ENCODE data around the gene RNF207.
A peak's percentile ranks its signal among the peaks of the same experiment; 100 is the strongest.

The RNF207 gene

DNA sequence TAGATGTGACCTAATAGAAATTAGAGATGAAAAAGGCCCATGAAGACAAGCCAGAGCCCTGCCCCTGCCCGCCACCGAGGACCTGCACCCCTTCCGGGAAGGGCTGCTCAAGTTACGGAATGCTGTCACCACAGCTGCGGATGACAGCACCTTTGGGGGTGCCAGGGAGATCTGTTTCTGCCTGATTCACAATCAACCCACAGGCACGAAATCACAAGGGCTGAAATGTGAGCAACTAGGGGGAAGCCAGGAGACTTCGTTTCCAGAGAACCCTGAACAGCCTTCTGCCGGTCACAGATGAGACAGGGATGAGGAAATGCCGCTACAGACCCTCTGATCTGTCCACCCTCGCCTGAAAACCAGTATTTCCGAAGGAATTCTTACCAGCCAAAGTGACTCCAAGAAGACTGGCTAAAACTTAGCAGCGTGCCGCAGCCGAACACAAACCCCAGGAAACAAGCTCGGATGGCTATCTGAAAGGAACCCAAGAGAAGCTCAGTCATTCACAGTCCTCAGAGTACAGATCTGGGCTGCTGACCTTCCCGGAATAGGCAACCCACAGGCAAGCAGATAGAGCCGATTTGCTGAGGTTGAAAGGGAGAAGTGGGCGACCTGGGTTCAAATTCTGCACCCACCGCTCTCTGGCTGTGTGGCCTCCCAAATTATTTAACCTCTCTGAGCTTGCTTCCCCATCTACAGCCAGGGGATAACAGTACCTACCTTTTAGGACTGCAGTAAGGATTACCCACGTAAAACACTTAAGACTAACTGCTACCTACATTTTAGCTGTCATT, 28.8 kb downstream of the RNF207 start:
- TF ChIP-seq, protein P1, sequence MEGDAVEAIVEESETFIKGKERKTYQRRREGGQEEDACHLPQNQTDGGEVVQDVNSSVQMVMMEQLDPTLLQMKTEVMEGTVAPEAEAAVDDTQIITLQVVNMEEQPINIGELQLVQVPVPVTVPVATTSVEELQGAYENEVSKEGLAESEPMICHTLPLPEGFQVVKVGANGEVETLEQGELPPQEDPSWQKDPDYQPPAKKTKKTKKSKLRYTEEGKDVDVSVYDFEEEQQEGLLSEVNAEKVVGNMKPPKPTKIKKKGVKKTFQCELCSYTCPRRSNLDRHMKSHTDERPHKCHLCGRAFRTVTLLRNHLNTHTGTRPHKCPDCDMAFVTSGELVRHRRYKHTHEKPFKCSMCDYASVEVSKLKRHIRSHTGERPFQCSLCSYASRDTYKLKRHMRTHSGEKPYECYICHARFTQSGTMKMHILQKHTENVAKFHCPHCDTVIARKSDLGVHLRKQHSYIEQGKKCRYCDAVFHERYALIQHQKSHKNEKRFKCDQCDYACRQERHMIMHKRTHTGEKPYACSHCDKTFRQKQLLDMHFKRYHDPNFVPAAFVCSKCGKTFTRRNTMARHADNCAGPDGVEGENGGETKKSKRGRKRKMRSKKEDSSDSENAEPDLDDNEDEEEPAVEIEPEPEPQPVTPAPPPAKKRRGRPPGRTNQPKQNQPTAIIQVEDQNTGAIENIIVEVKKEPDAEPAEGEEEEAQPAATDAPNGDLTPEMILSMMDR (IDR thresholded peaks at IDR 0.05; ENCODE audit: low read depth, low read length, missing control alignments): no peak
- H3K4me3 ChIP-seq (replicated peaks; ENCODE audit: low read depth, low read length): peak overlapping the region; percentile 92
- no peak for DNase-seq (ENCODE audit: extremely low read depth, low read depth)

DNA sequence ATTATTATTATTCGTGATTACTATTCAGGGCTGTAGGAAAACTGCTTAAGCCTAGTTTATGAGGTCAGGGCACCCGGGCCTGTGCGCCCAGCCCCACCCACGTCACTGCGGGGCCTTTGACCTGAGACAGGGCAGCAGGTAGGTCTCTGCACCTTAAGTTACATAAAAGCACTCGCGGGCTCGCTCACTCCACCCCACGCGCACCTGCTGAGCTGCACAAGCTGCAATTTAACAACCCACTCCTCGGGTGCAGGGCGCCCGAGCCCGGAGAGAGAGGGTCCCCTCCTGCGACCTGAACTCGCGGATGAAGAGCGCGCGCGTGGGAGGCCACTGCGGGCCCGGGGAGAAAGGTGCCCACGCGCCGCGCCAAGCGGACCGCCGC, 29.4 kb downstream of the RNF207 start:
- TF ChIP-seq, protein P1 (IDR thresholded peaks at IDR 0.05; ENCODE audit: low read depth, low read length, missing control alignments): no peak
- H3K4me3 ChIP-seq (replicated peaks; ENCODE audit: low read depth, low read length): peak overlapping the region; percentile 92
- DNase-seq (ENCODE audit: extremely low read depth, low read depth): no peak

DNA sequence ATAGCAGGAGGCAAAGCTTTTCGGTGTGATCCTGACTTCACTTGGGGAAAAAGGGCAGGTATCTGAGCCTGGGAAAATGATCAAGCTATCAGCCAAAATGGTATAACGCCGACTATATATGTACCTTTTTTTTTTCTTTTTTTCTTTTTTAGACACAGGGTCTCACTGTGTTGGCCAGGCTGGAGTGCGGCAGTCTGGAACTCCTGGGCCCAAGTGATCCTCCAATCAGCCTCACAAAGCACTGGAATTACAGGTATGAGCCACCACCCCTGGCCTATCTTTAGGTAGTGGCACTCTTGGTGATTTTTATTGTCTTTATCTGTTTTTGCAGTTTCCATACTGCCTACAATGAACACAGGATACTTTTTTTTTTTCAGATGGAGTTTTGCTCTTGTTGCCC, 31.2 kb downstream of the RNF207 start:
- DNase-seq (ENCODE audit: extremely low read depth, low read depth): no peak
- H3K4me3 ChIP-seq (replicated peaks; ENCODE audit: low read depth, low read length): no peak overlapping the region
- TF ChIP-seq, protein P1 (IDR thresholded peaks at IDR 0.05; ENCODE audit: low read depth, low read length, missing control alignments): no peak

DNA sequence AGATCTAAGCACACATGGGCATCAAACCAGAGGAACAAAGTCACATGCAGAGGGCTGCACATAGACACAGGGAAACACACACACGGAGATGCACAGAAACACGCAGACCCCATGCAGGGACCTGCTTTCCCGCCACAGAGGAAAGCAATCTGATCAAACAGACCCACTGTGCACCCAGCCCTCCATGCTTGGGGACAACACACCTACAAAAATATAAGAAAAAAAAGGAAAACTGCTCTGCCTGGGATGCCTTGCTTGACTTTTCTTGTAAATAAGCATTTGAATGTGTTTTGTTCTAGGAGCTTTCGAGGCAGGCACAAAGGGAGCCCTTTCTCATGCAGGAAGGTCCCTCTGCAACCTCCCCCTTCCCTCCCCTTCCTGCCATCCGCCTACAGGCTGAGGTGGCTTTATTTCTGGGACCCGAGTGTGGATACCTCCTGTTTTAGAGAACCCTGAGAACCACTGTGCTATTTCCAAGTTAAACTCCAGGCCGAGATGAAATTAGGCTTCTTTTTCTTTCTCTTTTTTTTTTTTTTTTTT, 33.4 kb downstream of the RNF207 start:
- no peak for DNase-seq (ENCODE audit: extremely low read depth, low read depth)
- H3K4me3 ChIP-seq (replicated peaks; ENCODE audit: low read depth, low read length): no peak overlapping the region
- TF ChIP-seq, protein P1 (IDR thresholded peaks at IDR 0.05; ENCODE audit: low read depth, low read length, missing control alignments): no peak

DNA sequence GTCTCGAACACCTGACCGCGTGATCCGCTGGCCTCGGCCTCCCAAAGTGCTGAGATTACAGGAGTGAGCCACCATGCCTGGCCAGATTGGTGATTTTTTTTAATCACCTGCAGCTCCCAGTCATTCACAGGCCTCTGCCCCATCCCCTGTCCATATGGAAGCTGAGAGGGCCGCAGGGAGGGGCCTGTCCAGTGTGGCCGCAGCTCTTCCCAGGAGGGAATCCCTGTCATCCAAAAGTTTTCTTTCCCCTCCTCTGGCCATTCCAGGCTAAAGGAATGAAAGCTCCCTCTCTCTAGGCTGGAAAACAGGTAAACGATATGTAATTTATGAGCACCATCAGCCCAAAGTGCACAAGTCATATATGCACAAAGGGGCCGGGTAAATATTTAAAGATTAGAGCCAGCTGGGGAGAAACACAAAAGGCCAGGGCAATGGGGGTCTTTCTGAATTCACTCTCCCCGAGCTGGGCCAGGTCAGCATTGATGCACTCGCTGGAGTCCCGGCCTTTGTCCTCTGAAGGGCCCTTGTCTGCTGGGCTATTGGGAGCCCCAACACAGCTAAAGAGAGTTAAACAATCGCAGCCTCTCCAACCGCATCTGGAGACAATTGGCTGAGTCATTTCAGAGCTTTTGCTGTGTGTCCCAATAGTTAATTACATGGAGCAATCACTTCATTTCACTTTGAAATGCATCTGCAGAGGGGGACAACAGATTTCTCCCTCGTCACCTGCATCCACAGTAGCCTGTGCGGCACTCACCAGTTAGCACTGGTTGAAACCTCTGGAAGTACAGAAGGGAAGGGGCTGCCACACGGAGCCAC, 34.2 kb downstream of the RNF207 start:
- TF ChIP-seq, protein P1 (IDR thresholded peaks at IDR 0.05; ENCODE audit: low read depth, low read length, missing control alignments): no peak
- no peak overlapping the region for H3K4me3 ChIP-seq (replicated peaks; ENCODE audit: low read depth, low read length)
- DNase-seq (ENCODE audit: extremely low read depth, low read depth): no peak

DNA sequence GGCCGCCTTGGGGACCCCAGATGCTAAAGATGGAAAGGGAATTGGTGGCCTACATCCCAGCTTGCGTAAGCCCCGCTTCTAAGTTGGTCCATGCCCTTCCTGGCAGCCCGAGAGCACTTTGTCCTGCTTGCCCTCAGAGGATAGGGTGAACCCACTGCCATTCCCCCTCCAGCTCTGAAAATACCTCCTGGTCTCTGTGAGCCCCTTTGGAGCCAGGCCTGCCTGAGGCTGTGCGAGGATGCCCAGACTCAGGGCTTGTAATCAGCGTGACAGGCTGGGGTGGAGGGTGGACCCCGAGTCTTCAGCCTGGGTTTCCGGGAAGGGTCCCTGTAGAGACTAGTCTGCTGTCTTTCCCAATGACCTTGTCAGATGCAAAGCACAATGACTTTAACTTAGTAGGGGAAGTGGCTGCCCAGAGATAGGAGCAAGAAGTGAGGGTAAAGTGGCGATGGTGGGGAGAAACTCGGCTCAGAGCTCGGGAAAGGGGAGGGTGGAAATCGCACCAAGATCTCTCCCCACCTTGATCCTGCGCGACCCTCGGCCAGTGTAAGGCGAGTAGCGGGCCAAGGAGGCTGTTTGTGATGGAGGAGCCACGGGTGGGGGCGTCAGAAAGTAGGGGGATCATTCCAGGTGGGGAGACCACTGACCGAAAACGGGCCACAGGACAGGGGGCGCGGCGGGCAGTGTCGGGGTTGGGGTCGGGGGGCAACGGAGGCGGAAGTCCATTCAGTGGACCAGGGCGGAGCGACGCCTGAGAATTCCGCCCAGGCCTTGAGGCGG, 35.4 kb downstream of the RNF207 start:
- H3K4me3 ChIP-seq (replicated peaks; ENCODE audit: low read depth, low read length): no peak overlapping the region
- DNase-seq (ENCODE audit: extremely low read depth, low read depth): no peak
- TF ChIP-seq, protein P1 (IDR thresholded peaks at IDR 0.05; ENCODE audit: low read depth, low read length, missing control alignments): no peak

All from HFF-Myc (cell line).